Measurements from ENCODE around the gene RNF31.

Gene RNF31

GRCh38 chr14:24160850-24161804, 13.8 kb downstream of the RNF31 start, which contains the start of gene IRF9:
Gene IRF9, plus strand, starts transcription at chr14:24161265. Its CDS starts 880 bp downstream, at chr14:24162145.
- peak; percentile 88 to 90 for DNase-seq

GRCh38 chr14:24162093-24162492, 14.8 kb downstream of the RNF31 start:
- no peak for DNase-seq

GRCh38 chr14:24164518-24164991, 17.3 kb downstream of the RNF31 start:
- no peak for DNase-seq

- no peak for DNase-seq
Observed at GRCh38 chr14:24165785-24166184, 18.5 kb downstream of the RNF31 start.

GRCh38 chr14:24167469-24168114, 20.3 kb downstream of the RNF31 start:
- no peak for DNase-seq

GRCh38 chr14:24171422-24172260, 24.3 kb downstream of the RNF31 start, which contains the start of gene REC8:
Gene REC8, plus strand, starts transcription at chr14:24172080. Its CDS starts 473 bp downstream, at chr14:24172553.
- peak; percentile 82 to 94 for DNase-seq

- no peak for DNase-seq
Observed at GRCh38 chr14:24172261-24172860, 25.1 kb downstream of the RNF31 start.

- no peak for DNase-seq
Observed at GRCh38 chr14:24172871-24173281, 25.6 kb downstream of the RNF31 start.

GRCh38 chr14:24176599-24176998, 29.3 kb downstream of the RNF31 start:
- DNase-seq, result no peak

GRCh38 chr14:24177041-24177825, 29.9 kb downstream of the RNF31 start:
- no peak for DNase-seq

GRCh38 chr14:24177891-24178290, 30.6 kb downstream of the RNF31 start:
- DNase-seq, result no peak

- no peak for DNase-seq
Observed at GRCh38 chr14:24178399-24179178, 31.3 kb downstream of the RNF31 start.

- DNase-seq, result no peak
Observed at GRCh38 chr14:24179294-24179960, 32.1 kb downstream of the RNF31 start.

- DNase-seq, result no peak
Observed at GRCh38 chr14:24179961-24180796, 32.9 kb downstream of the RNF31 start.

GRCh38 chr14:24181371-24182077, 34.2 kb downstream of the RNF31 start:
- no peak for DNase-seq

- DNase-seq, result no peak
Observed at GRCh38 chr14:24182110-24182882, 35.0 kb downstream of the RNF31 start.

GRCh38 chr14:24183014-24183481, 35.8 kb downstream of the RNF31 start:
- no peak for DNase-seq
